Measurements from ENCODE around the gene RALB. TPM values are rescaled to one million over a fixed set of nuclear protein-coding genes. Genes with fewer than 3 reads are reported as not detected.

RALB gene
- total RNA-seq, 4 donors from 2014 or later: 18.9 to 81.0 (median 59.4) TPM

- Histone ChIP-seq H3K9me3 (no peaks in the 10 kb centered on the region), H3K4me3 (no peak overlapping the region), H3K27me3 (no peaks in the 10 kb centered on the region), H3K27ac (no peak overlapping the region), H3K36me3 (no peaks in the 10 kb centered on the region), H3K4me1 (peaks cover 19 to 26% (median 24%) of the 10 kb centered on the region in 4 donors)
- DNase-seq: no peak
- TF ChIP-seq POLR2A (IDR thresholded peaks at IDR 0.05) (no peak), POLR2AphosphoS5 (IDR thresholded peaks at IDR 0.05) (no peak), EP300 (IDR thresholded peaks at IDR 0.05; ENCODE audit: low read depth) (no peak), CTCF (IDR thresholded peaks at IDR 0.05) (no peak)
- 69% methylated on average over 6 of the region's 6 CpGs; no CpG with 5 or more reads in 1 of the 2 donors for WGBS, 2 donors (ENCODE audit: low coverage in 1 of 2)
- intact Hi-C loops (cut with DNase I; ENCODE audit: low total_unique reads) (no loop called here), in situ Hi-C loops (cut with MboI; ENCODE audit: low pct_ligation_motif_present in 1 of 4, low pct_unique_long_range_greater_than_20kb in 1 of 4, low sequenced_read_pairs in 3 of 4) (no loop called here)
Observed at GRCh38 chr2:120247851-120248250, 4.8 kb upstream of the RALB start.

GRCh38 chr2:120250640-120251039 is 2.0 kb upstream of the RALB start:
- H3K27me3 ChIP-seq: no peaks in the 10 kb centered on the region
- no peaks in the 10 kb centered on the region for H3K36me3 ChIP-seq
- DNase-seq: no peak
- peaks cover 14 to 25% (median 20%) of the 10 kb centered on the region in 4 donors for H3K4me1 ChIP-seq
- in situ Hi-C loops (cut with MboI; ENCODE audit: low pct_ligation_motif_present in 1 of 4, low pct_unique_long_range_greater_than_20kb in 1 of 4, low sequenced_read_pairs in 3 of 4): no loop called here
- H3K27ac ChIP-seq: no peak overlapping the region
- TF ChIP-seq EP300 (IDR thresholded peaks at IDR 0.05; ENCODE audit: low read depth): no peak
- no peak for TF ChIP-seq POLR2AphosphoS5 (IDR thresholded peaks at IDR 0.05)
- no peak for TF ChIP-seq CTCF (IDR thresholded peaks at IDR 0.05)
- no peak for TF ChIP-seq POLR2A (IDR thresholded peaks at IDR 0.05)
- no peak overlapping the region for H3K4me3 ChIP-seq
- no peaks in the 10 kb centered on the region for H3K9me3 ChIP-seq
- intact Hi-C loops (cut with DNase I; ENCODE audit: low total_unique reads): loop anchor here (10.0 kb wide), 1 partner anchor 64 kb away; no protein-coding TSS in a partner anchor
- 100% methylated on average over 4 of the region's 4 CpGs; no CpG with 5 or more reads in 1 of the 2 donors for WGBS, 2 donors (ENCODE audit: low coverage in 1 of 2)

GRCh38 chr2:120251078-120251477 is 1.6 kb upstream of the RALB start:
- TF ChIP-seq EP300 (IDR thresholded peaks at IDR 0.05; ENCODE audit: low read depth): no peak
- TF ChIP-seq POLR2AphosphoS5 (IDR thresholded peaks at IDR 0.05): no peak
- TF ChIP-seq POLR2A (IDR thresholded peaks at IDR 0.05): no peak
- no peak for TF ChIP-seq CTCF (IDR thresholded peaks at IDR 0.05)
- Histone ChIP-seq H3K27me3 (no peaks in the 10 kb centered on the region), H3K27ac (no peak overlapping the region), H3K36me3 (no peaks in the 10 kb centered on the region), H3K4me3 (no peak overlapping the region), H3K9me3 (no peaks in the 10 kb centered on the region), H3K4me1 (peaks cover 9 to 21% (median 15%) of the 10 kb centered on the region in 4 donors)
- no peak for DNase-seq
- WGBS, 2 donors (ENCODE audit: low coverage in 1 of 2): 60 to 84% methylated on average over 1 to 3 of the region's 3 CpGs
- in situ Hi-C loops (cut with MboI; ENCODE audit: low pct_ligation_motif_present in 1 of 4, low pct_unique_long_range_greater_than_20kb in 1 of 4, low sequenced_read_pairs in 3 of 4): no loop called here
- intact Hi-C loops (cut with DNase I; ENCODE audit: low total_unique reads): loop anchor here (10.0 kb wide), 1 partner anchor 64 kb away; no protein-coding TSS in a partner anchor

GRCh38 chr2:120251880-120252224 is 800 bp upstream of the RALB start:
- in situ Hi-C loops (cut with MboI; ENCODE audit: low pct_ligation_motif_present in 1 of 4, low pct_unique_long_range_greater_than_20kb in 1 of 4, low sequenced_read_pairs in 3 of 4) (no loop called here), intact Hi-C loops (cut with DNase I; ENCODE audit: low total_unique reads) (loop anchor here (10.0 kb wide), 1 partner anchor 63 kb away; no protein-coding TSS in a partner anchor)
- H3K4me3 ChIP-seq: peak overlapping the region; percentile 74 to 96 (median 84)
- peak overlapping the region; percentile 91 to 96 (median 94) for H3K27ac ChIP-seq
- no peak for DNase-seq
- TF ChIP-seq EP300 (IDR thresholded peaks at IDR 0.05; ENCODE audit: low read depth) (no peak), CTCF (IDR thresholded peaks at IDR 0.05) (no peak), POLR2A (IDR thresholded peaks at IDR 0.05) (no peak), POLR2AphosphoS5 (IDR thresholded peaks at IDR 0.05) (no peak)
- no peaks in the 10 kb centered on the region for H3K9me3 ChIP-seq
- no peaks in the 10 kb centered on the region for H3K27me3 ChIP-seq
- peaks cover 5 to 20% (median 11%) of the 10 kb centered on the region in 4 donors for H3K4me1 ChIP-seq
- H3K36me3 ChIP-seq: no peaks in the 10 kb centered on the region
- 12 to 19% methylated on average over 6 of the region's 6 CpGs for WGBS, 2 donors (ENCODE audit: low coverage in 1 of 2)

All from transverse colon (tissue), 4 donors.